Measurements from ENCODE around the gene ANK2.

The ANK2 gene

GRCh38 chr4:113064244-113064643, 14.8 kb downstream of the ANK2 start:
- TF ChIP-seq, protein P1, sequence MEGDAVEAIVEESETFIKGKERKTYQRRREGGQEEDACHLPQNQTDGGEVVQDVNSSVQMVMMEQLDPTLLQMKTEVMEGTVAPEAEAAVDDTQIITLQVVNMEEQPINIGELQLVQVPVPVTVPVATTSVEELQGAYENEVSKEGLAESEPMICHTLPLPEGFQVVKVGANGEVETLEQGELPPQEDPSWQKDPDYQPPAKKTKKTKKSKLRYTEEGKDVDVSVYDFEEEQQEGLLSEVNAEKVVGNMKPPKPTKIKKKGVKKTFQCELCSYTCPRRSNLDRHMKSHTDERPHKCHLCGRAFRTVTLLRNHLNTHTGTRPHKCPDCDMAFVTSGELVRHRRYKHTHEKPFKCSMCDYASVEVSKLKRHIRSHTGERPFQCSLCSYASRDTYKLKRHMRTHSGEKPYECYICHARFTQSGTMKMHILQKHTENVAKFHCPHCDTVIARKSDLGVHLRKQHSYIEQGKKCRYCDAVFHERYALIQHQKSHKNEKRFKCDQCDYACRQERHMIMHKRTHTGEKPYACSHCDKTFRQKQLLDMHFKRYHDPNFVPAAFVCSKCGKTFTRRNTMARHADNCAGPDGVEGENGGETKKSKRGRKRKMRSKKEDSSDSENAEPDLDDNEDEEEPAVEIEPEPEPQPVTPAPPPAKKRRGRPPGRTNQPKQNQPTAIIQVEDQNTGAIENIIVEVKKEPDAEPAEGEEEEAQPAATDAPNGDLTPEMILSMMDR (IDR thresholded peaks at IDR 0.05), result no peak

DNA sequence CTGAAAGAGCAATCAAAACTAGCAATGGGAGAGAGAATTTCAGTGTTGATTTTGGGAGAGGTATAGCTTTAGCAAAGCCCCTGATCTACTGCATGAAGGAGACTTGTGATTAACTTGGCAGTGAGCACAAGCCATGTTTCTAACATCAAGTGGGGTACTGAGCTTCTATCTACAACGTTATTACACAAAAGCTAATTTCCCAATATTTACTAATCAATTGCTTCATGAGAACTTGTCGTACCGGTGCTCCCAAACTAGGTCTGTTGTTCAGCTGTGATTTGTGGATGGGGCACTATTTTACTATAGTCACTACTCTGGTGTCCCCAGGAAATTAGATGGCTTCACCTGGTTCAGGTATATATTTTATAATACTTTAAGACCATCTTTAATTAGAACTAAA, 16.2 kb downstream of the ANK2 start:
- TF ChIP-seq, protein P1 (IDR thresholded peaks at IDR 0.05), result no peak

DNA sequence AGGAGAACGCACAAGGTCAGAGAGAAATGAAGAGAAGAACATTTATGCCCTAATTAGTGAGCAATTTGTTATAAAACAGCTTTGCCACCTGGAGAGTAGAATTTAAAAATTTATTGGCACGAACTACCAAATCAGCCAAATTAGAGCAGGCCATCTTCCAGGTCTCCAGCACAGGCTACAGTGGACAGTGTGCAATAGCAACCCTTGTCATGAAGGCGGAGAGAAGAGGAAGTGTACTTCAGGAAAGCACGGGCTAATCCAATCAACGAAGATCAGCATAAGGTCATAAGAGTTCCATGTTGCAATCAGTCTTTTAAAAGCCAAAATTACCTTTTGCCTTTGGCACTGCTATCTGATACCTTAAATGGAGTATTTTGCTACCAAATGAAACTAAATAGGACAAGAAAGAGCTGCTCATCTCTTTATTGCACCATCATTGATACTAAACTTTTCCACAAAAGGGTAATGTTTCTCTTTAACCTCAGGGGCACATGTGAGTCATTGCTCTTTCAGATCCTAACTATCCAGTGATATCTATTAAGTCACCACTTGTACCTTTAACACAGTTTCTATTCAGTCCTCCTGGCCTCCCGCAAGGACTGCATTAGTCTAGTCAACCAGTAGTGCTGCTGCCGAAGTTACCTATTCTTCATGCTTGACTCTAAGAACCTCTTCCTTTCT, 19.9 kb downstream of the ANK2 start:
- TF ChIP-seq, protein P1 (IDR thresholded peaks at IDR 0.05), result no peak

GRCh38 chr4:113070755-113071154, 21.3 kb downstream of the ANK2 start:
- TF ChIP-seq, protein P1 (IDR thresholded peaks at IDR 0.05), result no peak

DNA sequence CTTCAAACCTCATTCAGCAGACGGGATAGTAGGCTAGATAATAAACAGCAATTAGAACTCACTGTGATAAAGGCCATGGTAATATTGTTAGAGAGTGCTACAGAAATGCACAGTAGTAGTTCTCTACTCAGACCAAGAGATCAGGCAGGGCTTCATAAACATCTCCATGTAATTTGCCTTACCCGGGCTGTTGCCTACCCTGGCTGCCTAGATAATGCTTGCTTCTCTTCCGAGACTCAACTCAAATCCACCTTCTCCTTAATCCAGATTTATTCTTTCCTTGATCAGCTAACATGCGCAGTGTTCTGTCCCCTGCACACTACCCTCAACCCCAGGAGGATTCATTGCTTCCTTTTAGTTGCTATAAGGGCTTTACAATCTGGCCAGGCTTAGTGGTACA, 21.8 kb downstream of the ANK2 start:
- TF ChIP-seq, protein P1 (IDR thresholded peaks at IDR 0.05), result no peak

DNA sequence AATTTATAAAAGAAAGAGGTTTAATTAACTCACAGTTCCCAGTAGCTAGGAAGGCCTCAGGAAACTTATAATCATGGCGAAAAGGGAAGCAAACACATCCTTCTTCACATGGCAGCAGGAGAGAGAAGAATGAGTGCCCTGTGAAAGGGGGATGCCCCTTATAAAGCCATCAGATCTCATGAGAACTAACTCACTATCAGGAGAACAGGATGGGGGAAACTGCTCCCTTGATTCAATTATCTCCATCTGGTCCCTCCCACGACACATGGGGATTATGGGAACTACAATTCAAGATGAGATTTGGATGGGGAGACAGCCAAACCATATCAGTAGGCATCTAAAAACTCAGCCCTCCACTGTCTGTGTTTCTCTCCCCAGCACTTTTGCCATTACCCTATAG, 22.4 kb downstream of the ANK2 start:
- TF ChIP-seq, protein P1 (IDR thresholded peaks at IDR 0.05), result no peak

- TF ChIP-seq, protein P1 (IDR thresholded peaks at IDR 0.05), result no peak
Measured at GRCh38 chr4:113073451-113074005, 24.1 kb downstream of the ANK2 start.

Data from LNCAP (cell line).